Left lung (tissue), 10 donors: Measurements from ENCODE around the gene SPHK1. TPM values are rescaled to one million over a fixed set of nuclear protein-coding genes. Genes with fewer than 3 reads are reported as not detected.

ENCODE experiments used
- ATAC-seq: fragments of 200-7000 bp; cut with Tn5 transposase; one replicate; pipeline ENCODE4 v1.9.1; 2020; ENCODE audit warnings: moderate library complexity
- DNase-seq, 4 donors: peaks; one replicate each; pipeline ENCODE4 v3.0.0-alpha.2; 2013 to 2020
- H3K27ac ChIP-seq, 2 donors: fragments of 200-600 bp; sonication (generic) in 1 of 2; one replicate each; pipeline versions ENCODE4 v1.5.0 to v1.8.0; 2020 to 2021
- H3K27me3 ChIP-seq, 2 donors: fragments of 200-600 bp; sonication (generic) in 1 of 2; one replicate each; pipeline versions ENCODE4 v1.5.0 to v1.8.0; 2020 to 2021
- H3K36me3 ChIP-seq, 2 donors: fragments of 200-600 bp; sonication (generic) in 1 of 2; one replicate each; pipeline versions ENCODE4 v1.5.0 to v1.8.0; 2020 to 2021
- H3K4me1 ChIP-seq, 2 donors: fragments of 200-600 bp; one replicate each; pipeline ENCODE4 v1.8.0; 2021
- H3K4me3 ChIP-seq, 2 donors: fragments of 200-600 bp; sonication (generic) in 1 of 2; one replicate each; pipeline versions ENCODE4 v1.5.0 to v1.8.0; 2020 to 2021; ENCODE audit warnings: mild to moderate bottlenecking in 1 of 2
- H3K9me3 ChIP-seq, 2 donors: fragments of 200-600 bp; sonication (generic) in 1 of 2; one replicate each; pipeline versions ENCODE4 v1.5.0 to v1.8.0; 2020 to 2021
- intact Hi-C, 2 donors: fragments of 100-400 bp; cut with DNase I; formaldehyde crosslinking; loops; one replicate each; pipeline versions ENCODE4 v1.11.2 to v1.14.2; 2022
- polyA plus RNA-seq, 6 donors: library from polyadenylated mRNA; unstranded; fragments of 120-200 nt; gene quantifications; one replicate each; pipeline ENCODE4 v1.2.1, GENCODE V29; 2013; ENCODE audit not compliant: insufficient read length in 6 of 6
- total RNA-seq, 2 donors: library from RNA; stranded (reverse); fragmentation: NEBNext Ultra II Directional; extraction: Animal tissue kit (Norgen Biotek cat#: 25700); gene quantifications; one replicate each; pipeline ENCODE4 v1.2.1, GENCODE V29; 2021
- TF ChIP-seq, protein P1 (sequence below), 2 donors: fragments of 200-600 bp; sonication (generic) in 1 of 2; IDR thresholded peaks; one replicate each; pipeline versions ENCODE4 v1.5.0 to v1.8.0; 2021; ENCODE audit warnings: antibody characterized with exemption in 2 of 2
- donor health status: DM: no; HTN: yes; CAD: no.
- donor health status: DM: no; HTN: no; CAD: no.

SPHK1 gene
- total and polyA plus RNA-seq, 8 donors, result 4.4 to 35.1 (median 5.7) TPM

DNA sequence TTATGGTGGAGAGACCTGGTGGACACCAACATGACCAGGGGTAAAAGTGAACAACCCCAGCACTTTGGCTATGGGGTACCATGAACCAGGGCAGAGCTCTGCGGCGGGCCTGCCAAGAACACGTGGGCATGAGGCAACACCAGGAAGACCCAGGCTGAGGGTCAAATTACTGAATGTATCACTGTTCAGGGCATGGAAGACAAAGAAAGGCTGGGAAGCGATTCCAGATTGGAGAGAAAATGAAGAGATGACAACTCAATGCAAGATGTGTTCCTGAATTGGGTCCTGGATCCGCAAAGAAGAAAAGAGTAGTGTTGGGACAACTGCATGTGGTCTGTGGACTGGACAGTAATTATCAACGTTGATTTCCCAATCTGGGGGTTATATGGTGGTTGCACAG, 19.8 kb downstream of the SPHK1 start:
- no peak overlapping the region for H3K4me3 ChIP-seq
- H3K27ac ChIP-seq, result no peak overlapping the region
- no peaks in the 10 kb centered on the region for H3K27me3 ChIP-seq
- intact Hi-C loops, result no loop called here
- H3K4me1 ChIP-seq, result peaks cover 0 to 12% of the 10 kb centered on the region in 2 donors
- H3K36me3 ChIP-seq, result peaks cover 0 to 59% of the 10 kb centered on the region in 2 donors
- DNase-seq, result peak in 1 of 4 donors; percentile 10
- no peaks in the 10 kb centered on the region for H3K9me3 ChIP-seq
- no peak for ATAC-seq
- TF ChIP-seq, protein P1, sequence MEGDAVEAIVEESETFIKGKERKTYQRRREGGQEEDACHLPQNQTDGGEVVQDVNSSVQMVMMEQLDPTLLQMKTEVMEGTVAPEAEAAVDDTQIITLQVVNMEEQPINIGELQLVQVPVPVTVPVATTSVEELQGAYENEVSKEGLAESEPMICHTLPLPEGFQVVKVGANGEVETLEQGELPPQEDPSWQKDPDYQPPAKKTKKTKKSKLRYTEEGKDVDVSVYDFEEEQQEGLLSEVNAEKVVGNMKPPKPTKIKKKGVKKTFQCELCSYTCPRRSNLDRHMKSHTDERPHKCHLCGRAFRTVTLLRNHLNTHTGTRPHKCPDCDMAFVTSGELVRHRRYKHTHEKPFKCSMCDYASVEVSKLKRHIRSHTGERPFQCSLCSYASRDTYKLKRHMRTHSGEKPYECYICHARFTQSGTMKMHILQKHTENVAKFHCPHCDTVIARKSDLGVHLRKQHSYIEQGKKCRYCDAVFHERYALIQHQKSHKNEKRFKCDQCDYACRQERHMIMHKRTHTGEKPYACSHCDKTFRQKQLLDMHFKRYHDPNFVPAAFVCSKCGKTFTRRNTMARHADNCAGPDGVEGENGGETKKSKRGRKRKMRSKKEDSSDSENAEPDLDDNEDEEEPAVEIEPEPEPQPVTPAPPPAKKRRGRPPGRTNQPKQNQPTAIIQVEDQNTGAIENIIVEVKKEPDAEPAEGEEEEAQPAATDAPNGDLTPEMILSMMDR (IDR thresholded peaks at IDR 0.05), result no peak

- DNase-seq, result peak in 1 of 4 donors; percentile 57
- no peak overlapping the region for H3K27ac ChIP-seq
- intact Hi-C loops, result no loop called here
- TF ChIP-seq, protein P1 (IDR thresholded peaks at IDR 0.05), result no peak
- no peaks in the 10 kb centered on the region for H3K9me3 ChIP-seq
- peaks cover 0 to 51% of the 10 kb centered on the region in 2 donors for H3K36me3 ChIP-seq
- H3K4me1 ChIP-seq, result peaks cover 0 to 12% of the 10 kb centered on the region in 2 donors
- no peak overlapping the region for H3K4me3 ChIP-seq
- ATAC-seq, result no peak
- H3K27me3 ChIP-seq, result no peaks in the 10 kb centered on the region
These were observed 20.7 kb downstream of the SPHK1 start for GRCh38 chr17:76404976-76405563.

- Histone ChIP-seq H3K4me3 (no peak overlapping the region), H3K27ac (no peak overlapping the region), H3K36me3 (peaks cover 0 to 46% of the 10 kb centered on the region in 2 donors), H3K9me3 (no peaks in the 10 kb centered on the region), H3K27me3 (no peaks in the 10 kb centered on the region), H3K4me1 (peaks cover 0 to 12% of the 10 kb centered on the region in 2 donors)
- intact Hi-C loops, result no loop called here
- ATAC-seq (no peak), DNase-seq (peak in 1 of 4 donors; percentile 33)
- TF ChIP-seq, protein P1 (IDR thresholded peaks at IDR 0.05), result no peak
These were observed 21.2 kb downstream of the SPHK1 start for GRCh38 chr17:76405607-76405966.

- ATAC-seq (peak; percentile 21), DNase-seq (peak in 1 of 4 donors; percentile 72)
- H3K27me3 ChIP-seq, result no peaks in the 10 kb centered on the region
- H3K9me3 ChIP-seq, result no peaks in the 10 kb centered on the region
- H3K27ac ChIP-seq, result no peak overlapping the region
- H3K36me3 ChIP-seq, result peaks cover 0 to 43% of the 10 kb centered on the region in 2 donors
- H3K4me3 ChIP-seq, result no peak overlapping the region
- TF ChIP-seq, protein P1 (IDR thresholded peaks at IDR 0.05), result no peak
- H3K4me1 ChIP-seq, result peaks cover 0 to 12% of the 10 kb centered on the region in 2 donors
- intact Hi-C loops, result no loop called here
These were observed 21.7 kb downstream of the SPHK1 start for GRCh38 chr17:76405967-76406647.

- H3K27me3 ChIP-seq, result no peaks in the 10 kb centered on the region
- H3K9me3 ChIP-seq, result no peaks in the 10 kb centered on the region
- no peak overlapping the region for H3K4me3 ChIP-seq
- H3K36me3 ChIP-seq, result peaks cover 0 to 34% of the 10 kb centered on the region in 2 donors
- peak in 1 of 4 donors; percentile 46 for DNase-seq
- peaks cover 0 to 12% of the 10 kb centered on the region in 2 donors for H3K4me1 ChIP-seq
- intact Hi-C loops, result no loop called here
- no peak for ATAC-seq
- H3K27ac ChIP-seq, result no peak overlapping the region
- TF ChIP-seq, protein P1 (IDR thresholded peaks at IDR 0.05), result no peak
These were observed 23.1 kb downstream of the SPHK1 start for GRCh38 chr17:76407509-76407908.
